ENCODE data around the gene AKT3. TPM values are rescaled to one million over a fixed set of nuclear protein-coding genes. Genes with fewer than 3 reads are reported as not detected.

AKT3 gene
- total and polyA plus RNA-seq, 2 experiments from 2014 or later, result 4.5 to 18.5 TPM

- no peak overlapping the region for H3K4me3 ChIP-seq
- H3F3A ChIP-seq (replicated peaks; ENCODE audit: low read depth), result no peaks in the 10 kb centered on the region
- no peak for TF ChIP-seq POLR2AphosphoS5 (IDR thresholded peaks at IDR 0.05; ENCODE audit: low read depth)
- TF ChIP-seq, protein P1, sequence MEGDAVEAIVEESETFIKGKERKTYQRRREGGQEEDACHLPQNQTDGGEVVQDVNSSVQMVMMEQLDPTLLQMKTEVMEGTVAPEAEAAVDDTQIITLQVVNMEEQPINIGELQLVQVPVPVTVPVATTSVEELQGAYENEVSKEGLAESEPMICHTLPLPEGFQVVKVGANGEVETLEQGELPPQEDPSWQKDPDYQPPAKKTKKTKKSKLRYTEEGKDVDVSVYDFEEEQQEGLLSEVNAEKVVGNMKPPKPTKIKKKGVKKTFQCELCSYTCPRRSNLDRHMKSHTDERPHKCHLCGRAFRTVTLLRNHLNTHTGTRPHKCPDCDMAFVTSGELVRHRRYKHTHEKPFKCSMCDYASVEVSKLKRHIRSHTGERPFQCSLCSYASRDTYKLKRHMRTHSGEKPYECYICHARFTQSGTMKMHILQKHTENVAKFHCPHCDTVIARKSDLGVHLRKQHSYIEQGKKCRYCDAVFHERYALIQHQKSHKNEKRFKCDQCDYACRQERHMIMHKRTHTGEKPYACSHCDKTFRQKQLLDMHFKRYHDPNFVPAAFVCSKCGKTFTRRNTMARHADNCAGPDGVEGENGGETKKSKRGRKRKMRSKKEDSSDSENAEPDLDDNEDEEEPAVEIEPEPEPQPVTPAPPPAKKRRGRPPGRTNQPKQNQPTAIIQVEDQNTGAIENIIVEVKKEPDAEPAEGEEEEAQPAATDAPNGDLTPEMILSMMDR (conservative IDR thresholded peaks at IDR 0.05; ENCODE audit: low read depth in 2 of 2), result no peak
- TF ChIP-seq, protein P2, sequence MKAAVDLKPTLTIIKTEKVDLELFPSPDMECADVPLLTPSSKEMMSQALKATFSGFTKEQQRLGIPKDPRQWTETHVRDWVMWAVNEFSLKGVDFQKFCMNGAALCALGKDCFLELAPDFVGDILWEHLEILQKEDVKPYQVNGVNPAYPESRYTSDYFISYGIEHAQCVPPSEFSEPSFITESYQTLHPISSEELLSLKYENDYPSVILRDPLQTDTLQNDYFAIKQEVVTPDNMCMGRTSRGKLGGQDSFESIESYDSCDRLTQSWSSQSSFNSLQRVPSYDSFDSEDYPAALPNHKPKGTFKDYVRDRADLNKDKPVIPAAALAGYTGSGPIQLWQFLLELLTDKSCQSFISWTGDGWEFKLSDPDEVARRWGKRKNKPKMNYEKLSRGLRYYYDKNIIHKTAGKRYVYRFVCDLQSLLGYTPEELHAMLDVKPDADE (IDR thresholded peaks at IDR 0.05), result no peak
- no peak for TF ChIP-seq CREB1 (CRISPR knock-in tag; IDR thresholded peaks at IDR 0.05; ENCODE audit: low read depth)
- no peak for TF ChIP-seq ZNF462 (CRISPR knock-in tag; IDR thresholded peaks at IDR 0.05)
- no peak for TF ChIP-seq REST (IDR thresholded peaks at IDR 0.05; ENCODE audit: unreplicated experiment)
- no peak for TF ChIP-seq EZH2phosphoT487 (IDR thresholded peaks at IDR 0.05; ENCODE audit: unreplicated experiment)
- TF ChIP-seq NANOG (IDR thresholded peaks at IDR 0.05; ENCODE audit: borderline replicate concordance), result no peak
- no peak for TF ChIP-seq ZNF331 (CRISPR knock-in tag; IDR thresholded peaks at IDR 0.05; ENCODE audit: low read depth)
- TF ChIP-seq STAT1 (IDR thresholded peaks at IDR 0.05; ENCODE audit: unreplicated experiment), result no peak
- TF ChIP-seq ZNF114 (CRISPR knock-in tag; IDR thresholded peaks at IDR 0.05), result no peak
- TF ChIP-seq JUNB (IDR thresholded peaks at IDR 0.05; ENCODE audit: unreplicated experiment), result no peak
- TF ChIP-seq EZH2 (IDR thresholded peaks at IDR 0.05; ENCODE audit: low read depth, unreplicated experiment), result no peak
- H3K9me3 Mint-ChIP-seq, result no peaks in the 10 kb centered on the region
- DNase-seq (ENCODE audit: low spot score) (peak; percentile 56), ATAC-seq (peak; percentile 76)
- H3K27me3 Mint-ChIP-seq (ENCODE audit: insufficient read depth, low read depth, poor library complexity), result no peaks in the 10 kb centered on the region
- no peak overlapping the region for H3K4me3 Mint-ChIP-seq
- H3K4me1 Mint-ChIP-seq, result peaks cover 28% of the 10 kb centered on the region
- H3K4me1 ChIP-seq (ENCODE audit: insufficient read depth), result peaks cover 8% of the 10 kb centered on the region
- H3K36me3 ChIP-seq (ENCODE audit: insufficient read depth), result no peaks in the 10 kb centered on the region
- no peak overlapping the region for H3K4me2 ChIP-seq
- H2AFZ ChIP-seq, result no peak overlapping the region
- no peaks in the 10 kb centered on the region for H3K36me3 Mint-ChIP-seq (ENCODE audit: low read depth)
- no peaks in the 10 kb centered on the region for H3K27me3 ChIP-seq (ENCODE audit: insufficient read depth)
- no peaks in the 10 kb centered on the region for H3K79me2 ChIP-seq (replicated peaks; ENCODE audit: insufficient read depth)
- no peaks in the 10 kb centered on the region for H3K9me2 ChIP-seq (ENCODE audit: insufficient read depth)
- peak overlapping the region; percentile 2 for H3K27ac ChIP-seq (ENCODE audit: low read depth)
- no peaks in the 10 kb centered on the region for H4K20me1 ChIP-seq (replicated peaks; ENCODE audit: insufficient read depth)
- peak overlapping the region; percentile 3 for H3K27ac Mint-ChIP-seq
Observed at GRCh38 chr1:243440406-243440805, 409.6 kb downstream of the AKT3 start.

All from GM23338 (cell line).